Activated T-cell treated with anti-CD3 and anti-CD28 coated beads for 1 hour (primary cell): Measurements from ENCODE around the gene SAMD8.
"Not testable (repeated sequence)": the region's sequence is repeated elsewhere in the genome, so short reads cannot be mapped to it uniquely, and the experiment has no call there.

Experiments used
- DNase-seq: peaks from one replicate; pipeline ENCODE4 v3.0.0-alpha.2; 2020; ENCODE audit warnings: low read depth

Gene SAMD8

GRCh38 chr10:75140246-75140645 lies 28.8 kb downstream of the SAMD8 start:
- no peak for DNase-seq

- no peak for DNase-seq
Measured at GRCh38 chr10:75143353-75143752, 31.9 kb downstream of the SAMD8 start.

GRCh38 chr10:75145590-75145989 lies 34.1 kb downstream of the SAMD8 start:
- DNase-seq = no peak

- no peak for DNase-seq
Measured at GRCh38 chr10:75146780-75147179, 35.3 kb downstream of the SAMD8 start.

GRCh38 chr10:75150656-75151055 lies 39.2 kb downstream of the SAMD8 start:
- no peak for DNase-seq

- no peak for DNase-seq
Measured at GRCh38 chr10:75159519-75159918, 48.1 kb downstream of the SAMD8 start.

GRCh38 chr10:75165684-75166622 lies 54.5 kb downstream of the SAMD8 start:
- no peak for DNase-seq

- DNase-seq = no peak
Measured at GRCh38 chr10:75166623-75166972, 55.1 kb downstream of the SAMD8 start.

- no peak for DNase-seq
Measured at GRCh38 chr10:75168275-75168674, 56.8 kb downstream of the SAMD8 start.

- DNase-seq = no peak
Measured at GRCh38 chr10:75170215-75170614, 58.8 kb downstream of the SAMD8 start.

GRCh38 chr10:75175046-75175445 lies 63.6 kb downstream of the SAMD8 start:
- DNase-seq = no peak

- DNase-seq = no peak
Measured at GRCh38 chr10:75176046-75176445, 64.6 kb downstream of the SAMD8 start.

GRCh38 chr10:75176736-75177135 lies 65.3 kb downstream of the SAMD8 start:
- DNase-seq = no peak

- DNase-seq = no peak
Measured at GRCh38 chr10:75179657-75180177, 68.3 kb downstream of the SAMD8 start.

GRCh38 chr10:75180592-75180991 lies 69.1 kb downstream of the SAMD8 start:
- no peak for DNase-seq

GRCh38 chr10:75181073-75181472 lies 69.6 kb downstream of the SAMD8 start:
- DNase-seq = no peak

GRCh38 chr10:75186310-75186709 lies 74.9 kb downstream of the SAMD8 start:
- no peak for DNase-seq

GRCh38 chr10:75187961-75188426 lies 76.5 kb downstream of the SAMD8 start:
- DNase-seq = peak; percentile 51

- not testable (repeated sequence) for DNase-seq
Measured at GRCh38 chr10:75188522-75188921, 77.1 kb downstream of the SAMD8 start.

GRCh38 chr10:75189266-75190096 lies 78.0 kb downstream of the SAMD8 start:
- DNase-seq = no peak

GRCh38 chr10:75191821-75192568 lies 80.5 kb downstream of the SAMD8 start:
- DNase-seq = no peak

GRCh38 chr10:75194625-75195024 lies 83.2 kb downstream of the SAMD8 start:
- not testable (repeated sequence) for DNase-seq
